Neural cell (in vitro differentiated cells): ENCODE measurements around the gene OR51E2. TPM values are rescaled to one million over a fixed set of nuclear protein-coding genes. Genes with fewer than 3 reads are reported as not detected.

Experiments
- H2AFZ ChIP-seq: fragments of 200-600, 300-800 bp; sonication (generic), shearing (Covaris generic); 2 replicates; pipeline ENCODE4 v1.6.0; 2014; ENCODE audit warnings: low read depth, mild to moderate bottlenecking, antibody characterized with exemption, low read length, moderate library complexity
- H3F3A ChIP-seq: fragments of 200-600 bp; shearing (Covaris generic); 2 replicates; pipeline ENCODE4 v1.6.1; 2016; ENCODE audit warnings: mild to moderate bottlenecking, moderate library complexity, mixed read lengths, antibody characterized with exemption, low read length; ENCODE audit not compliant: insufficient read depth, poor library complexity, severe bottlenecking
- H3K27ac ChIP-seq: fragments of 200-600, 300-800 bp; sonication (generic), shearing (Covaris generic); 2 replicates; pipeline ENCODE4 v1.5.1; 2014; ENCODE audit warnings: mild to moderate bottlenecking, low read length, moderate library complexity
- H3K27me3 ChIP-seq: fragments of 300-800, 200-600 bp; sonication (generic), shearing (Covaris generic); 2 replicates; pipeline ENCODE4 v1.6.0; 2014; ENCODE audit warnings: mild to moderate bottlenecking, low read depth, low read length, moderate library complexity; ENCODE audit not compliant: insufficient read depth
- H3K36me3 ChIP-seq: fragments of 300-800, 200-600 bp; sonication (generic), shearing (Covaris generic); 2 replicates; pipeline ENCODE4 v1.5.1; 2014; ENCODE audit warnings: mild to moderate bottlenecking, antibody characterized with exemption, low read length, moderate library complexity; ENCODE audit not compliant: insufficient read depth
- H3K4me2 ChIP-seq: fragments of 300-800, 200-600 bp; sonication (generic), shearing (Covaris generic); 2 replicates; pipeline ENCODE4 v1.6.0; 2014; ENCODE audit warnings: mild to moderate bottlenecking, low read length
- H3K4me3 ChIP-seq: fragments of 300-800, 200-600 bp; sonication (generic), shearing (Covaris generic); 2 replicates; pipeline ENCODE4 v1.5.1; 2014; ENCODE audit warnings: mild to moderate bottlenecking, low read length, moderate library complexity
- H3K79me2 ChIP-seq: fragments of 200-600 bp; shearing (Covaris generic); replicated peaks from 2 replicates; pipeline ENCODE4 v1.6.0; 2014; ENCODE audit warnings: mild to moderate bottlenecking, low read length, moderate library complexity; ENCODE audit not compliant: insufficient read depth
- H3K9ac ChIP-seq: fragments of 300-800, 200-600 bp; sonication (generic), shearing (Covaris generic); 2 replicates; pipeline ENCODE4 v1.6.1; 2016; ENCODE audit warnings: mild to moderate bottlenecking, low read length, mixed read lengths
- H3K9me2 ChIP-seq: fragments of 200-600 bp; shearing (Covaris generic); 2 replicates; pipeline ENCODE4 v1.6.1; 2016; ENCODE audit warnings: mild to moderate bottlenecking, low read length, mixed read lengths; ENCODE audit not compliant: insufficient read depth
- H3K9me3 ChIP-seq: fragments of 200-600, 300-800 bp; sonication (generic), shearing (Covaris generic); 2 replicates; pipeline ENCODE4 v1.6.1; 2016; ENCODE audit warnings: mild to moderate bottlenecking, mixed run types, low read length, moderate library complexity, mixed read lengths
- H4K20me1 ChIP-seq: fragments of 200-600 bp; shearing (Covaris generic); 2 replicates; pipeline ENCODE4 v1.6.1; 2016; ENCODE audit warnings: mild to moderate bottlenecking, mixed run types; ENCODE audit not compliant: insufficient read depth
- EP300 ChIP-seq: fragments of 450-650 bp; conservative IDR thresholded peaks from 2 replicates; pipeline ENCODE4 v1.6.1; 2014; ENCODE audit warnings: antibody characterized with exemption, mild to moderate bottlenecking, moderate library complexity; ENCODE audit not compliant: poor library complexity, severe bottlenecking
- EZH2 ChIP-seq: fragments of 200-600, 300-800 bp; shearing (Covaris generic), sonication (generic); IDR thresholded peaks from 2 replicates; pipeline ENCODE4 v1.6.1; 2014; ENCODE audit warnings: antibody characterized with exemption, low read length, borderline replicate concordance, mild to moderate bottlenecking; ENCODE audit not compliant: insufficient read depth, poor library complexity, severe bottlenecking
- MXI1 ChIP-seq: fragments of 450-650 bp; conservative IDR thresholded peaks from 2 replicates; pipeline ENCODE4 v1.6.1; 2014; ENCODE audit warnings: antibody characterized with exemption, mild to moderate bottlenecking; ENCODE audit not compliant: poor library complexity, severe bottlenecking
- POLR2AphosphoS5 ChIP-seq: IDR thresholded peaks from 2 replicates; pipeline ENCODE4 v1.6.1; 2012
- RAD21 ChIP-seq: fragments of 450-650 bp; conservative IDR thresholded peaks from 2 replicates; pipeline ENCODE4 v1.6.1; 2014; ENCODE audit warnings: antibody characterized with exemption, mild to moderate bottlenecking, moderate library complexity
- SMC3 ChIP-seq: fragments of 450-650 bp; conservative IDR thresholded peaks from 2 replicates; pipeline ENCODE4 v1.6.1; 2014; ENCODE audit warnings: antibody characterized with exemption, mild to moderate bottlenecking, moderate library complexity; ENCODE audit not compliant: poor library complexity
- TAF1 ChIP-seq: IDR thresholded peaks from 2 replicates; pipeline ENCODE4 v1.6.1; 2012; ENCODE audit warnings: low read depth
- polyA plus RNA-seq: library from polyadenylated mRNA; depleted of rRNA; stranded (reverse); fragments of >200 nt; gene quantifications from 2 replicates; pipeline ENCODE4 v1.2.3, GENCODE V29; 2014
- TF ChIP-seq, protein P1 (sequence below): fragments of 450-650 bp; IDR thresholded peaks from 2 replicates; pipeline ENCODE4 v1.5.1; 2014; ENCODE audit warnings: antibody characterized with exemption, mild to moderate bottlenecking, moderate library complexity; ENCODE audit not compliant: poor library complexity, severe bottlenecking
- TF ChIP-seq, protein P2 (sequence below): IDR thresholded peaks from 2 replicates; pipeline ENCODE4 v1.6.1; 2012; ENCODE audit warnings: borderline replicate concordance

Gene OR51E2
- polyA plus RNA-seq, 1 donor from 2014 or later: not detected

DNA sequence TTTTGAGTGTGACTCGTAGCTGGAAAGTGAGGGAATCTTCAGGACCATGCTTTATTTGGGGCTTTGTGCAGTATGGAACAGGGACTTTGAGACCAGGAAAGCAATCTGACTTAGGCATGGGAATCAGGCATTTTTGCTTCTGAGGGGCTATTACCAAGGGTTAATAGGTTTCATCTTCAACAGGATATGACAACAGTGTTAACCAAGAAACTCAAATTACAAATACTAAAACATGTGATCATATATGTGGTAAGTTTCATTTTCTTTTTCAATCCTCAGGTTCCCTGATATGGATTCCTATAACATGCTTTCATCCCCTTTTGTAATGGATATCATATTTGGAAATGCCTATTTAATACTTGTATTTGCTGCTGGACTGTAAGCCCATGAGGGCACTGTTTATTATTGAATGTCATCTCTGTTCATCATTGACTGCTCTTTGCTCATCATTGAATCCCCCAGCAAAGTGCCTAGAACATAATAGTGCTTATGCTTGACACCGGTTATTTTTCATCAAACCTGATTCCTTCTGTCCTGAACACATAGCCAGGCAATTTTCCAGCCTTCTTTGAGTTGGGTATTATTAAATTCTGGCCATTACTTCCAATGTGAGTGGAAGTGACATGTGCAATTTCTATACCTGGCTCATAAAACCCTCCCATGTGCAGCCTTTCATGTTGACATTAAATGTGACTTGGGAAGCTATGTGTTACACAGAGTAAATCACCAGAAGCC is 42.9 kb downstream of the OR51E2 start:
- H2AFZ ChIP-seq: no peak overlapping the region
- TF ChIP-seq POLR2AphosphoS5 (peak; percentile 60), EZH2 (no peak), EP300 (peak; percentile 61)
- TF ChIP-seq, protein P1, sequence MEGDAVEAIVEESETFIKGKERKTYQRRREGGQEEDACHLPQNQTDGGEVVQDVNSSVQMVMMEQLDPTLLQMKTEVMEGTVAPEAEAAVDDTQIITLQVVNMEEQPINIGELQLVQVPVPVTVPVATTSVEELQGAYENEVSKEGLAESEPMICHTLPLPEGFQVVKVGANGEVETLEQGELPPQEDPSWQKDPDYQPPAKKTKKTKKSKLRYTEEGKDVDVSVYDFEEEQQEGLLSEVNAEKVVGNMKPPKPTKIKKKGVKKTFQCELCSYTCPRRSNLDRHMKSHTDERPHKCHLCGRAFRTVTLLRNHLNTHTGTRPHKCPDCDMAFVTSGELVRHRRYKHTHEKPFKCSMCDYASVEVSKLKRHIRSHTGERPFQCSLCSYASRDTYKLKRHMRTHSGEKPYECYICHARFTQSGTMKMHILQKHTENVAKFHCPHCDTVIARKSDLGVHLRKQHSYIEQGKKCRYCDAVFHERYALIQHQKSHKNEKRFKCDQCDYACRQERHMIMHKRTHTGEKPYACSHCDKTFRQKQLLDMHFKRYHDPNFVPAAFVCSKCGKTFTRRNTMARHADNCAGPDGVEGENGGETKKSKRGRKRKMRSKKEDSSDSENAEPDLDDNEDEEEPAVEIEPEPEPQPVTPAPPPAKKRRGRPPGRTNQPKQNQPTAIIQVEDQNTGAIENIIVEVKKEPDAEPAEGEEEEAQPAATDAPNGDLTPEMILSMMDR: no peak
- TF ChIP-seq, protein P2, sequence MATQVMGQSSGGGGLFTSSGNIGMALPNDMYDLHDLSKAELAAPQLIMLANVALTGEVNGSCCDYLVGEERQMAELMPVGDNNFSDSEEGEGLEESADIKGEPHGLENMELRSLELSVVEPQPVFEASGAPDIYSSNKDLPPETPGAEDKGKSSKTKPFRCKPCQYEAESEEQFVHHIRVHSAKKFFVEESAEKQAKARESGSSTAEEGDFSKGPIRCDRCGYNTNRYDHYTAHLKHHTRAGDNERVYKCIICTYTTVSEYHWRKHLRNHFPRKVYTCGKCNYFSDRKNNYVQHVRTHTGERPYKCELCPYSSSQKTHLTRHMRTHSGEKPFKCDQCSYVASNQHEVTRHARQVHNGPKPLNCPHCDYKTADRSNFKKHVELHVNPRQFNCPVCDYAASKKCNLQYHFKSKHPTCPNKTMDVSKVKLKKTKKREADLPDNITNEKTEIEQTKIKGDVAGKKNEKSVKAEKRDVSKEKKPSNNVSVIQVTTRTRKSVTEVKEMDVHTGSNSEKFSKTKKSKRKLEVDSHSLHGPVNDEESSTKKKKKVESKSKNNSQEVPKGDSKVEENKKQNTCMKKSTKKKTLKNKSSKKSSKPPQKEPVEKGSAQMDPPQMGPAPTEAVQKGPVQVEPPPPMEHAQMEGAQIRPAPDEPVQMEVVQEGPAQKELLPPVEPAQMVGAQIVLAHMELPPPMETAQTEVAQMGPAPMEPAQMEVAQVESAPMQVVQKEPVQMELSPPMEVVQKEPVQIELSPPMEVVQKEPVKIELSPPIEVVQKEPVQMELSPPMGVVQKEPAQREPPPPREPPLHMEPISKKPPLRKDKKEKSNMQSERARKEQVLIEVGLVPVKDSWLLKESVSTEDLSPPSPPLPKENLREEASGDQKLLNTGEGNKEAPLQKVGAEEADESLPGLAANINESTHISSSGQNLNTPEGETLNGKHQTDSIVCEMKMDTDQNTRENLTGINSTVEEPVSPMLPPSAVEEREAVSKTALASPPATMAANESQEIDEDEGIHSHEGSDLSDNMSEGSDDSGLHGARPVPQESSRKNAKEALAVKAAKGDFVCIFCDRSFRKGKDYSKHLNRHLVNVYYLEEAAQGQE: peak; percentile 36
- no peaks in the 10 kb centered on the region for H3K27me3 ChIP-seq
- no peak overlapping the region for H3K4me2 ChIP-seq
- H3K36me3 ChIP-seq: no peaks in the 10 kb centered on the region
- no peak overlapping the region for H3K27ac ChIP-seq
- H3K9me2 ChIP-seq: no peaks in the 10 kb centered on the region
- H3F3A ChIP-seq: no peaks in the 10 kb centered on the region
- H4K20me1 ChIP-seq: no peaks in the 10 kb centered on the region
- no peak overlapping the region for H3K9ac ChIP-seq
- H3K4me3 ChIP-seq: no peak overlapping the region
- H3K9me3 ChIP-seq: no peaks in the 10 kb centered on the region
- no peaks in the 10 kb centered on the region for H3K79me2 ChIP-seq

GRCh38 chr11:4647766-4648165 is 49.9 kb downstream of the OR51E2 start:
- Histone ChIP-seq H3K4me3 (no peak overlapping the region), H4K20me1 (no peaks in the 10 kb centered on the region), H3K4me2 (no peak overlapping the region), H3K36me3 (no peaks in the 10 kb centered on the region), H3K9ac (no peak overlapping the region), H3K9me3 (no peaks in the 10 kb centered on the region), H3F3A (no peaks in the 10 kb centered on the region), H3K27ac (no peak overlapping the region), H2AFZ (no peak overlapping the region), H3K9me2 (no peaks in the 10 kb centered on the region), H3K79me2 (no peaks in the 10 kb centered on the region), H3K27me3 (no peaks in the 10 kb centered on the region)
- TF ChIP-seq EP300 (no peak), RAD21 (no peak), EZH2 (no peak), SMC3 (no peak), POLR2AphosphoS5 (no peak), TAF1 (no peak), MXI1 (no peak)
- TF ChIP-seq, protein P2: no peak
- TF ChIP-seq, protein P1: no peak
